Activated CD4-positive, alpha-beta T cell treated with anti-CD3 and anti-CD28 coated beads, Interleukin-2, amount 50 U/mL, for 16 hours (primary cell): Measurements from ENCODE around the gene SDS.

Experiments used
- DNase-seq: peaks from one replicate; pipeline ENCODE4 v3.0.0-alpha.2; 2020

SDS gene

GRCh38 chr12:113398346-113399290, 5.1 kb downstream of the SDS start:
- no peak for DNase-seq

- DNase-seq = no peak
Measured at GRCh38 chr12:113397497-113398197, 6.0 kb downstream of the SDS start.

- DNase-seq = no peak
Measured at GRCh38 chr12:113396828-113397496, 6.7 kb downstream of the SDS start.

GRCh38 chr12:113396200-113396599, 7.5 kb downstream of the SDS start:
- no peak for DNase-seq

- no peak for DNase-seq
Measured at GRCh38 chr12:113395119-113395518, 8.6 kb downstream of the SDS start.

GRCh38 chr12:113393749-113394148, 9.9 kb downstream of the SDS start:
- DNase-seq = no peak

- no peak for DNase-seq
Measured at GRCh38 chr12:113392988-113393579, 10.6 kb downstream of the SDS start.

- no peak for DNase-seq
Measured at GRCh38 chr12:113392520-113392919, 11.2 kb downstream of the SDS start.

- no peak for DNase-seq
Measured at GRCh38 chr12:113391650-113392337, 11.9 kb downstream of the SDS start.

- DNase-seq = no peak
Measured at GRCh38 chr12:113391145-113391544, 12.5 kb downstream of the SDS start.

GRCh38 chr12:113390064-113391043, 13.3 kb downstream of the SDS start:
- DNase-seq = no peak

GRCh38 chr12:113388351-113388750, 15.3 kb downstream of the SDS start:
- DNase-seq = no peak

GRCh38 chr12:113387631-113388030, 16.1 kb downstream of the SDS start:
- no peak for DNase-seq

- DNase-seq = no peak
Measured at GRCh38 chr12:113386866-113387566, 16.7 kb downstream of the SDS start.

- no peak for DNase-seq
Measured at GRCh38 chr12:113385282-113385882, 18.3 kb downstream of the SDS start.

- no peak for DNase-seq
Measured at GRCh38 chr12:113384778-113385177, 18.9 kb downstream of the SDS start.

GRCh38 chr12:113382206-113382605, 21.5 kb downstream of the SDS start:
- no peak for DNase-seq

- no peak for DNase-seq
Measured at GRCh38 chr12:113381220-113381619, 22.5 kb downstream of the SDS start.

GRCh38 chr12:113378291-113378690, 25.4 kb downstream of the SDS start:
- DNase-seq = no peak

GRCh38 chr12:113374823-113375428, 28.8 kb downstream of the SDS start:
- no peak for DNase-seq
